IPS-18c (cell line): Measurements from ENCODE around the gene GLRX3.
A peak's percentile ranks its signal among the peaks of the same experiment; 100 is the strongest.
"Not testable (repeated sequence)": the region's sequence is repeated elsewhere in the genome, so short reads cannot be mapped to it uniquely, and the experiment has no call there.

Source experiments
- H3K4me3 ChIP-seq: 2 replicates; pipeline ENCODE4 v1.7.0; 2013; ENCODE audit warnings: low read depth, mild to moderate bottlenecking, low read length, moderate library complexity; ENCODE audit not compliant: insufficient read depth
- H3K9me3 ChIP-seq: one replicate; pipeline ENCODE4 v1.6.1; 2013; ENCODE audit warnings: mild to moderate bottlenecking, low read length, moderate library complexity; ENCODE audit not compliant: control insufficient read depth, insufficient read depth

Gene GLRX3

GRCh38 chr10:130136226-130137089, at the start of gene GLRX3:
Gene GLRX3 (plus strand): TSS chr10:130136391. CDS start chr10:130136421, 30 bp downstream.
- H3K4me3 ChIP-seq, result peak within 1 kb of the TSS; percentile 94

GRCh38 chr10:130090565-130090964, 45.6 kb upstream of the GLRX3 start:
- H3K9me3 ChIP-seq, H3K4me3 ChIP-seq: not testable (repeated sequence)

More at GRCh38 chr10:130136226-130137089, at the start of gene GLRX3:
- H3K9me3 ChIP-seq, result no peaks in the 10 kb centered on the region

- Histone ChIP-seq H3K4me3 (no peak overlapping the region), H3K9me3 (no peaks in the 10 kb centered on the region)
These were observed 36.8 kb upstream of the GLRX3 start for GRCh38 chr10:130099344-130099743.

- H3K9me3 ChIP-seq, result no peaks in the 10 kb centered on the region
- H3K4me3 ChIP-seq, result peak overlapping the region; percentile 40
These were observed 30.5 kb upstream of the GLRX3 start for GRCh38 chr10:130105724-130106123.

- not testable (repeated sequence) for H3K9me3 ChIP-seq, H3K4me3 ChIP-seq
These were observed 28.0 kb upstream of the GLRX3 start for GRCh38 chr10:130108146-130108545.

- Histone ChIP-seq H3K4me3 (no peak overlapping the region), H3K9me3 (no peaks in the 10 kb centered on the region)
These were observed 27.1 kb upstream of the GLRX3 start for GRCh38 chr10:130108934-130109604.

- H3K4me3 ChIP-seq, result peak overlapping the region; percentile 60
- no peaks in the 10 kb centered on the region for H3K9me3 ChIP-seq
These were observed 26.4 kb upstream of the GLRX3 start for GRCh38 chr10:130109796-130110245.

- Histone ChIP-seq H3K9me3 (no peaks in the 10 kb centered on the region), H3K4me3 (peak within 1 kb of the TSS; percentile 60)
These were observed 25.7 kb upstream of the GLRX3 start, which contains the start of gene C10orf143 for GRCh38 chr10:130110246-130111112. Gene C10orf143 (minus strand): TSS chr10:130110830. CDS start chr10:130110772, 58 bp downstream.

GRCh38 chr10:130111113-130111851, 24.9 kb upstream of the GLRX3 start:
- Histone ChIP-seq H3K4me3 (peak overlapping the region; percentile 60), H3K9me3 (no peaks in the 10 kb centered on the region)

GRCh38 chr10:130111852-130112180, 24.4 kb upstream of the GLRX3 start:
- peak overlapping the region; percentile 60 for H3K4me3 ChIP-seq
- H3K9me3 ChIP-seq, result no peaks in the 10 kb centered on the region

- Histone ChIP-seq H3K4me3 (no peak overlapping the region), H3K9me3 (peaks cover 3% of the 10 kb centered on the region)
These were observed 23.4 kb upstream of the GLRX3 start for GRCh38 chr10:130112821-130113220.

GRCh38 chr10:130116942-130117341, 19.2 kb upstream of the GLRX3 start:
- not testable (repeated sequence) for H3K9me3 ChIP-seq, H3K4me3 ChIP-seq

GRCh38 chr10:130117535-130117934, 18.7 kb upstream of the GLRX3 start:
- H3K4me3 ChIP-seq, H3K9me3 ChIP-seq: not testable (repeated sequence)

GRCh38 chr10:130121486-130122079, 14.6 kb upstream of the GLRX3 start:
- Histone ChIP-seq H3K9me3 (peaks cover 3% of the 10 kb centered on the region), H3K4me3 (no peak overlapping the region)

GRCh38 chr10:130127364-130128061, 8.7 kb upstream of the GLRX3 start:
- no peak overlapping the region for H3K4me3 ChIP-seq

More at GRCh38 chr10:130127364-130128061, 8.7 kb upstream of the GLRX3 start:
- no peaks in the 10 kb centered on the region for H3K9me3 ChIP-seq
